GM21360 (cell line): ENCODE data around the gene RANBP3L.
"Not testable (repeated sequence)": the region's sequence is repeated elsewhere in the genome, so short reads cannot be mapped to it uniquely, and the experiment has no call there.

ENCODE experiments used
- ATAC-seq: cut with Tn5 transposase; IDR thresholded peaks from one replicate; pipeline ENCODE4 v1.9.1; 2021; ENCODE audit warnings: mild to moderate bottlenecking, moderate library complexity; ENCODE audit not compliant: unreplicated experiment

The RANBP3L gene

GRCh38 chr5:36301858-36302603 lies at the start of gene RANBP3L:
RANBP3L (minus strand) TSS chr5:36301902; CDS start chr5:36301416, 486 bp downstream.
- no peak for ATAC-seq

GRCh38 chr5:36346896-36347690 lies 45.4 kb upstream of the RANBP3L start:
- ATAC-seq = no peak

DNA sequence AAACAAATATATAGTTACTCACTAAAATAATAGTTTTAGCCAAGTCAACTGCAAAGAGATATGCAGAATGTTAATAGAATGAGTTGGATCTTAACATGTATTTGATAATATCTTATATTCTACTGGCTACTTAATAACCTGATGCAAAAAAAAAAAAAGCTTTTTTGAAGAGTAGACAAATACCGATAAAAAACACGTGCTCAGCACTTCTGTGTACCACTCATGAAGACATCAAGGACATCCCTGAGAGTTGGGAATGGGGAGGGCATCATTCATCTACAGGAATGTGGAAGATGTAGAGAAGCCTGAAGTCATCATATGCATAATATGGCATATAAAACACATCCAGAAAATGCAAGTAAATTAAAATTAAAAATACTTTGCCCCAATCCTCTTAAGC lies 43.2 kb upstream of the RANBP3L start:
- no peak for ATAC-seq

DNA sequence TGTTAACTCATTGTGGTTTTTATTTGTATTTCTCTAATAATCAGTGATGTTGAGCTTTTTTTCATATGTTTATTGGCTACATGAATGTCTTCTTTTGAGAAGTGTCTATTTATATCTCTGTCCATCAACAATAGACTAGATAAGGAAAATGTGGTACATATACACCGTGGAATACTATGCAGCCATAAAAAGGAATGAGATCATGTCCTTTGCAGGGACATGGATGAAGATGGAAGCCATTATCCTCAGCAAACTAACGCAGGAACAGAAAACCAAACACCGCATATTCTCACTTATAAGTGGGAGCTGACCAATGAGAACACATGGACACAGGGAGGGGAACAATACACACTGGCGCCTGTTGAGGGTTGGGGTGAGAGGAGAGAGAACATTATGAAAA lies 40.0 kb upstream of the RANBP3L start:
- ATAC-seq = not testable (repeated sequence)

DNA sequence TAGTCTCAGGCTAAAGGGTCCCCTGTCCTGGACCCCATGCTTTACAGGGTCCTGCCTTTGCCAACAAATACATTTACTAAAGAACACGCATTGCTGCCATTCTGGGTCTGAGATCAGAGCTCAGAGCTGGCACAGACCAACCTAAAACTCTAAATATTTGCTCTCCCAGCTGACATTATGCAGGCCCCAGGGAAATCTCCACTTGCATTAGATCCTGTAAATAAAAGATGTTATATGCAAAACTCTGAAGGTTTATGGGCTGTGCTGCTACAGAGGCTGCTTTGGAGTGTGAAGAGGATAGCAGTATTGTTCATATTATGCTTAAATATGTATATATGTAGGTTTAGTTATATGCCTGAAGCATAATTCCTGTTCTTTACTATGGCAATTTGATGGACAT lies 35.9 kb upstream of the RANBP3L start:
- ATAC-seq = no peak

DNA sequence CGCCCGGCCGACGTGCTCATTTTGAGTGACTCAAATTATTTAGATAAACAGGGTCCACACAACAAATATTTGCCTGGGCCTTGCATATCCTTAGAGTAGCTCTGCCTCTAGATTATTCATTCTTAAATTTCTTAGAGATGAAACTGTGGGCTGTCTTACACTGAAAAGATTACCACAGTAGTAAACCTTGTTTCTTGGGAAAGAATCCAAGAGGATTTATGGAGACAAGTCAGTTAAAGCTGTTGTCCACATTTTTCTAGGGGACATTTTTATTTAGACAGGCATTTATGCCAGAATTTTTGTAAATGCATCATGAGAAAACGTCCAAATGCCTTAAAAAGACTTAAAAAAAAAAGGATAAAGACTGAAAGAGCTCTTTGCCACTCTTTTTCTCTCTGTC lies 32.6 kb upstream of the RANBP3L start:
- no peak for ATAC-seq

- ATAC-seq = not testable (repeated sequence)
These were observed 31.0 kb upstream of the RANBP3L start for GRCh38 chr5:36332720-36333119.

- ATAC-seq = no peak
These were observed 23.5 kb upstream of the RANBP3L start for GRCh38 chr5:36325196-36325595.

GRCh38 chr5:36323926-36324781 lies 22.5 kb upstream of the RANBP3L start:
- ATAC-seq = no peak

GRCh38 chr5:36312953-36313672 lies 11.4 kb upstream of the RANBP3L start:
- no peak for ATAC-seq

- no peak for ATAC-seq
These were observed 10.3 kb upstream of the RANBP3L start for GRCh38 chr5:36311956-36312355.

GRCh38 chr5:36310138-36310537 lies 8.4 kb upstream of the RANBP3L start:
- ATAC-seq = no peak

DNA sequence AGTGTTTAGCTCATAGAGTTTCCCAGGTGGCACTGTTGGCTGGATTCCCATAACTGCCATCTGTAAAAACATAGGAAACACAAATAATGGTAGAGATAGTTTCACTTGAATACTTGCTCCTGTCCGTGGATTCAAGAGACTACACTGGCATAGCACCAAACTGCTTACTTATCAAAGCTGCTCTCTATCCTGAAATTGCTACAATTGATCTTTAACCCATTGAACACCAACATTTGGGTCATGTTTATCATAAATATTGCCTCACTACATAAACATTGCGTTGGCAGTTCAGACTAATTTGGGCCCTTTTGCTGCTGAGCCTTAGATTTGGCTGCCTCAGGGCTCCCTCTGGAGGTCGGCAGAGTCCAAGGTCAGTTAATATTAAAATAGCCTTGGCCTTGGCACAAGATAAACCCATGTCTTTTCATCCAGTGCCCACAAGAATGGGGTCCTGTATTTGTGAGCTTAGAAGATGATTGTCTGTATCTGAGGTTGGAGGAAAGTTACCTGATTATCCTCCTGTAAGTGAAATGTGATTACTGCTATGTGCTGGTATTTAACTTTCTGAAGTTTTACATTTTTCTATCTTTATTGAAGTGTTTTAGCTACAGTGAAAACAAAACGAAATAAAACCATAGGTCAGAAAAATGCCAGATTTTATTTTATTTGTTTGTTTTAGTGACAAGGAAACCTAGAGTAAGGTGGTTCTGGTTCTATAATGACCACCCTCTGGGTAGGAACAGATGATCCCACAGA lies 4.0 kb upstream of the RANBP3L start:
- ATAC-seq = no peak

DNA sequence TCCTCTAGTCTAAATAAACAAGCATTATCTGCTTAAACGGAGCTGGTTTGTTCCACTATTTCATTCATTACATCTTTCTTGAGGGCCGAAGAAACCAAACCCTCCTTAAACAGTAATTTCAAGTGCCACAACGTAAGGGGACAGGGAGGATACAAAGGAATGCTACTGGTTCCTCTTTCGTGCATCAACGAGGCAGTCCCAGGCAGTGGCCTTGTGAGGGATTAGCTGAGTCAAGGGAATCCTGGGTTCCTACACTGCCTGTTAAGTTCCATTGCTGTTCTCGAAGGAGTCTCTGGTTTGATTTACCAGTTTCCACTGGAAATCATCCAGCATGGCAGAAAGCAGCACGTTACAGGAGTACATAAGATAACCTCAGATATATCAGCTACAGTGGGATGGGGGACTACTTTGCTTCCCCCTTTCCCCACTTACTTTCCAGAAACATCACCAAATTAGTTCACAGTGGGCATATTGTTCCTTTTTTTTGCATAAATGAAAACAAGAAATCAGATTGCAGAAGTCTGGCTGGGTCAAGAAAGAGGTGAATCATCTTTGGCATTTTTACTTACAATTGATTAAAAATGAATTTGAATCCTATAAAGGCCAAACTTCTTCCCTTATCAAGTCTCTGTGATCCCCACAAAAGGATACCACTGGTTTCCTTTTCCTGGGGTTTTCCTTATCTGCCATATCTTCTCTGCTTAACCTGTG lies 2.5 kb upstream of the RANBP3L start:
- no peak for ATAC-seq

- no peak for ATAC-seq
These were observed 668 bp downstream of the RANBP3L start for GRCh38 chr5:36300927-36301540.

DNA sequence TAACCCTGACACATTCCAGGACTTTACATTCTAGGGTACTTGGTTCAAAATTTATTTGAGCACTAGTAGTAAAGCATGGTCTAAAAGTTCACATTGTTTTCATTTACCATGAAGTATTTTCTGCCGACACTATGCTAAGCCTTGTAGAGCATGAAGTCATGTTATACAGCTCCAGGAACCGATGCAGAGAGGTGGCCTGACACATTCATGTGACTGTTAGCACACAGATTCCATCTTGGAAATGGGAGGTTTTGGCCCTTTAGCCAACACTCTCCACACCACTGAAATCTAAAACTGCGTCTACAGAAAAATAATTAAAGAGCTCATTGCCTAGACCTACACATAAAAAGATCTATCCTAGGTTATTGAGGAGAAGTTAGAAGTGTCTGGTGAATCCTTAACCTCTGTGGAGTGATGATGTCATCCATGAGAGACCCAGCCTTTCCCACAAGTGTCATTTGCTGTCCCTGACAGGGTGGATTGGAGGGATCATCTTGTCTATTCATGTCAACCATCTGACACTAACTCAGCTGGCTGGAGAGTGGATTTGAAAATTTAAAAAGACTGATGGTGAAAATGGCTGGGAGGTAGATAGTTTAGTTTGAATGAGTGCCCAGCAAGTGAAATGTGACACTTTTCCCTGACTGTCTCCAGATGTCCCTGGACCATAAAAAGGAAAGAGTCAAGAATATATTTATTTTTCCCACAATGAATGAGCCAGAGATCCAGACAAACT lies 1.3 kb downstream of the RANBP3L start:
- ATAC-seq = no peak

DNA sequence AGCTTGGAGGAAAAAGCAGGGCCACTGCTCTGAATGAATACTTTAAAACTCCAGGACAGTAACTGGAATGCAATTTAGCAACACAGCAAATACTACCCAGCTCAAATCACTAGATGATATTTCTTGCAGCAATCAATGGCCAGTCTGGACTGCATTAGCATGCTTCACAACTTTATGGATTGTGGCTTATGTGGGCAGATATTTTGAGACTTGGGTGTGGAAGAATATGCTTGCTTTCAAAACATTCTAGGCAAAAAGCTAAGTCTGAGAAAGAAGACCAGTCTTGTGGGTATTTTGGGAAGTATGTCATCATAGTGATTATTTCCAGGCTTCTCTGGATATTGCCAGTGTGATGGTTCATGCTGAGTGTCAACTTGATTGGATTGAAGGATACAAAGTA lies 3.1 kb downstream of the RANBP3L start:
- ATAC-seq = no peak

- ATAC-seq = no peak
These were observed 4.0 kb downstream of the RANBP3L start for GRCh38 chr5:36297653-36298052.
